HepG2 (cell line): ENCODE data around the gene COL9A3. TPM values are rescaled to one million over a fixed set of nuclear protein-coding genes. Genes with fewer than 3 reads are reported as not detected.
A peak's percentile ranks its signal among the peaks of the same experiment; 100 is the strongest.

Experiments used
- ATAC-seq: fragments of 200-7000 bp; cut with Tn5 transposase; 3 replicates; pipeline ENCODE4 v1.9.1; 2020; ENCODE audit warnings: mild to moderate bottlenecking, moderate library complexity
- BruUV-seq: library from RNA; stranded (reverse); fragments of 400-500 nt; replicated peaks from 2 replicates; lab custom pipeline; 2021; lab: Mats Ljungman, UMichigan
- CTCF ChIA-PET: fragments of 300-600 bp; formaldehyde crosslinking; extraction: SDS; loops from one replicate; lab custom pipeline; 2021; ENCODE audit warnings: low total read pairs, inconsistent platforms, low intra/inter-chr PET ratio; lab: Yijun Ruan, JAX
- POLR2A ChIA-PET: fragments of 350-600 bp; sonication (Branson Sonifier 250); formaldehyde crosslinking; loops from one replicate; lab custom pipeline; 2020; ENCODE audit warnings: antibody characterized with exemption, inconsistent platforms; lab: Yijun Ruan, JAX
- DNase-seq: peaks from one replicate; pipeline ENCODE4 v3.0.0-alpha.2; 2015; ENCODE audit warnings: low spot score
- FAIRE-seq: peaks from 3 replicates; lab custom pipeline; 2011; peaks lifted over from hg19 to GRCh38; lab: Jason Lieb, UNC
- H2AFZ ChIP-seq: one replicate; pipeline ENCODE4 v1.6.1; 2011; ENCODE audit warnings: low read length, inconsistent platforms
- H3K27ac ChIP-seq: fragments of 300-600 bp; 3 replicates; pipeline ENCODE4 v1.8.0; 2011; ENCODE audit warnings: mixed run types, mild to moderate bottlenecking, mixed read lengths, low read length, inconsistent platforms; ENCODE audit not compliant: insufficient read depth; ENCODE audit errors: extremely low read length
- H3K27me3 ChIP-seq, 2 experiments: fragments of 200-600 bp in 1 of 2; 2 replicates in 1 of 2; 3 replicates in 1 of 2; pipeline versions ENCODE4 v1.6.0 to v1.8.0; 2011; ENCODE audit warnings: low read length in 2 of 2, mild to moderate bottlenecking in 2 of 2, moderate library complexity in 2 of 2, inconsistent platforms in 1 of 2; ENCODE audit not compliant: insufficient read depth in 2 of 2, control insufficient read depth in 1 of 2
- H3K36me3 ChIP-seq, 2 experiments: fragments of 200-600 bp in 1 of 2; replicated peaks in 1 of 2; 2 replicates in 1 of 2; 3 replicates in 1 of 2; pipeline versions ENCODE4 v1.5.1 to v1.8.0; 2011; ENCODE audit warnings: low read length in 2 of 2, inconsistent platforms in 1 of 2; ENCODE audit not compliant: insufficient read depth in 2 of 2, control insufficient read depth in 1 of 2
- H3K4me1 ChIP-seq: 2 replicates; pipeline ENCODE4 v1.5.1; 2012; ENCODE audit warnings: low read length, inconsistent platforms; ENCODE audit not compliant: insufficient read depth
- H3K4me2 ChIP-seq: 2 replicates; pipeline ENCODE4 v1.6.0; 2011; ENCODE audit warnings: low read depth, low read length, inconsistent platforms
- H3K4me3 ChIP-seq, 3 experiments: fragments of 200-600 bp in 1 of 3; sonication (generic), shearing (Covaris generic) in 1 of 3; replicated peaks in 1 of 3; 2 replicates each; pipeline ENCODE4 v1.5.1; 2011 to 2016; ENCODE audit warnings: low read length in 3 of 3, inconsistent platforms in 2 of 3, low read depth in 2 of 3, mild to moderate bottlenecking in 2 of 3, control low read depth in 1 of 3, mixed read lengths in 1 of 3; ENCODE audit not compliant: insufficient read depth in 1 of 3
- H3K79me2 ChIP-seq: one replicate; pipeline ENCODE4 v1.6.1; 2011; ENCODE audit warnings: low read length, inconsistent platforms; ENCODE audit not compliant: insufficient read depth
- H3K9ac ChIP-seq: 2 replicates; pipeline ENCODE4 v1.6.0; 2011; ENCODE audit warnings: mild to moderate bottlenecking, low read depth, low read length, inconsistent platforms; ENCODE audit not compliant: insufficient read depth
- H3K9me3 ChIP-seq: 2 replicates; pipeline ENCODE4 v1.5.1; 2012; ENCODE audit warnings: mild to moderate bottlenecking, low read length
- H4K20me1 ChIP-seq: 2 replicates; pipeline ENCODE4 v1.6.0; 2011; ENCODE audit warnings: inconsistent platforms, mild to moderate bottlenecking, low read length, moderate library complexity; ENCODE audit not compliant: insufficient read depth
- CEBPB ChIP-seq: IDR thresholded peaks from 2 replicates; pipeline ENCODE4 v1.6.1; 2011; ENCODE audit warnings: low read depth, low read length, improper control_type of control experiment, borderline replicate concordance
- HES4 ChIP-seq: sonication (generic); formaldehyde crosslinking; IDR thresholded peaks from 2 replicates; pipeline ENCODE4 v1.9.0; 2021; ENCODE audit warnings: mild to moderate bottlenecking, missing genetic modification reagents, borderline replicate concordance
- HNRNPUL1 ChIP-seq: fragments of 200-400 bp; formaldehyde crosslinking; IDR thresholded peaks from 2 replicates; pipeline ENCODE4 v1.6.1; 2017; ENCODE audit warnings: low read depth, mild to moderate bottlenecking, low read length, moderate library complexity
- ISL2 ChIP-seq: sonication (generic); formaldehyde crosslinking; IDR thresholded peaks from 2 replicates; pipeline ENCODE4 v1.5.0; 2020; ENCODE audit warnings: missing genetic modification reagents
- JARID2 ChIP-seq: sonication (generic); formaldehyde crosslinking; IDR thresholded peaks from 2 replicates; pipeline ENCODE4 v1.8.1; 2023; ENCODE audit warnings: missing genetic modification reagents, inconsistent platforms; ENCODE audit not compliant: insufficient replicate concordance
- PHF20 ChIP-seq: sonication (generic); formaldehyde crosslinking; IDR thresholded peaks from 2 replicates; pipeline ENCODE4 v1.5.0; 2020; ENCODE audit warnings: mild to moderate bottlenecking, missing genetic modification reagents
- RARA ChIP-seq: IDR thresholded peaks from 2 replicates; pipeline ENCODE4 v1.6.1; 2016; ENCODE audit warnings: missing genetic modification reagents, missing compliant biosample characterization
- RBM39 ChIP-seq: fragments of 200-400 bp; formaldehyde crosslinking; IDR thresholded peaks from one replicate; pipeline ENCODE4 v1.6.1; 2018; ENCODE audit warnings: antibody characterized with exemption, mild to moderate bottlenecking, low read depth, low read length; ENCODE audit not compliant: poor library complexity, severe bottlenecking
- SCMH1 ChIP-seq: sonication (generic); formaldehyde crosslinking; IDR thresholded peaks from 2 replicates; pipeline ENCODE4 v1.9.0; 2021; ENCODE audit warnings: missing genetic modification reagents, mild to moderate bottlenecking, borderline replicate concordance
- TCF12 ChIP-seq, 2 experiments: fragments of 450-650 bp in 1 of 2; sonication (generic) in 1 of 2; formaldehyde crosslinking in 1 of 2; IDR thresholded peaks; 2 replicates each; pipeline versions ENCODE4 v1.6.1 to v1.8.0; 2017 to 2022; ENCODE audit warnings: antibody characterized with exemption in 1 of 2, mild to moderate bottlenecking in 1 of 2, missing genetic modification reagents in 1 of 2, moderate library complexity in 1 of 2
- ZNF138 ChIP-seq: sonication (generic); formaldehyde crosslinking; IDR thresholded peaks from 2 replicates; pipeline ENCODE4 v1.5.0; 2020; ENCODE audit warnings: mild to moderate bottlenecking, low read depth, missing genetic modification reagents
- ZNF430 ChIP-seq: sonication (generic); formaldehyde crosslinking; IDR thresholded peaks from 2 replicates; pipeline ENCODE4 v1.9.0; 2021; ENCODE audit warnings: mild to moderate bottlenecking, missing genetic modification reagents
- ZNF761 ChIP-seq: sonication (generic); formaldehyde crosslinking; conservative IDR thresholded peaks from 2 replicates; pipeline ENCODE4 v1.4.0; 2020; ENCODE audit warnings: mild to moderate bottlenecking, missing genetic modification reagents
- WGBS: methylation state at CpG from one replicate; pipeline ENCODE4 v1.1.6; 2017; ENCODE audit warnings: low lambda C conversion rate; 5-methylcytosine and 5-hydroxymethylcytosine counted together
- in situ Hi-C: cut with HindIII; loops from 2 replicates; pipeline ENCODE4 v1.10.0; 2017; ENCODE audit warnings: low pct_unique_long_range_greater_than_20kb; ENCODE audit not compliant: extremely low pct_ligation_motif_present
- intact Hi-C: fragments of 100-400 bp; cut with micrococcal nuclease; formaldehyde crosslinking; loops from one replicate; pipeline ENCODE4 v1.10.0; 2022; ENCODE audit not compliant: unreplicated experiment
- polyA plus RNA-seq, 8 experiments: library from polyadenylated mRNA; depleted of rRNA in 3 of 8; stranded (reverse) in 7 of 8; unstranded in 1 of 8; fragments of >200 nt; fragmentation: Illumina TruSeq in 4 of 8; extraction: Trizol in 4 of 8; gene quantifications; 2 replicates each; pipeline versions ENCODE4 v1.2.1 to v1.2.3, GENCODE V29; 2011 to 2016; ENCODE audit warnings: low read depth in 4 of 8, missing spikeins in 1 of 8, mixed read lengths in 1 of 8; ENCODE audit not compliant: insufficient read depth in 1 of 8
- total RNA-seq, 5 experiments: library from RNA; depleted of rRNA; stranded (reverse); fragments of >200 nt; fragmentation: Illumina TruSeq; extraction: Trizol; gene quantifications; 2 replicates each; pipeline ENCODE4 v1.2.3, GENCODE V29; 2016; ENCODE audit warnings: low read depth in 1 of 5
- TF ChIP-seq, protein P1 (sequence below): sonication (generic); formaldehyde crosslinking; IDR thresholded peaks from 2 replicates; pipeline ENCODE4 v1.4.0; 2020; ENCODE audit warnings: missing genetic modification reagents
- TF ChIP-seq, protein P2 (sequence below): sonication (generic); formaldehyde crosslinking; IDR thresholded peaks from 2 replicates; pipeline ENCODE4 v1.8.0; 2023; ENCODE audit warnings: mild to moderate bottlenecking, missing genetic modification reagents
- TF ChIP-seq, protein P3 (sequence below): sonication (generic); formaldehyde crosslinking; IDR thresholded peaks from 2 replicates; pipeline ENCODE4 v1.9.0; 2021; ENCODE audit warnings: missing genetic modification reagents, mild to moderate bottlenecking, borderline replicate concordance
- TF ChIP-seq, protein P4 (sequence below): sonication (generic); formaldehyde crosslinking; IDR thresholded peaks from 2 replicates; pipeline ENCODE4 v1.5.0; 2020; ENCODE audit warnings: mild to moderate bottlenecking, low read depth, missing genetic modification reagents, borderline replicate concordance

Gene COL9A3
- total and polyA plus RNA-seq, 2 of the 13 experiments (the other 11 are each of a cell fraction or from before 2014, with no cell fraction given): 155 to 204 TPM

DNA sequence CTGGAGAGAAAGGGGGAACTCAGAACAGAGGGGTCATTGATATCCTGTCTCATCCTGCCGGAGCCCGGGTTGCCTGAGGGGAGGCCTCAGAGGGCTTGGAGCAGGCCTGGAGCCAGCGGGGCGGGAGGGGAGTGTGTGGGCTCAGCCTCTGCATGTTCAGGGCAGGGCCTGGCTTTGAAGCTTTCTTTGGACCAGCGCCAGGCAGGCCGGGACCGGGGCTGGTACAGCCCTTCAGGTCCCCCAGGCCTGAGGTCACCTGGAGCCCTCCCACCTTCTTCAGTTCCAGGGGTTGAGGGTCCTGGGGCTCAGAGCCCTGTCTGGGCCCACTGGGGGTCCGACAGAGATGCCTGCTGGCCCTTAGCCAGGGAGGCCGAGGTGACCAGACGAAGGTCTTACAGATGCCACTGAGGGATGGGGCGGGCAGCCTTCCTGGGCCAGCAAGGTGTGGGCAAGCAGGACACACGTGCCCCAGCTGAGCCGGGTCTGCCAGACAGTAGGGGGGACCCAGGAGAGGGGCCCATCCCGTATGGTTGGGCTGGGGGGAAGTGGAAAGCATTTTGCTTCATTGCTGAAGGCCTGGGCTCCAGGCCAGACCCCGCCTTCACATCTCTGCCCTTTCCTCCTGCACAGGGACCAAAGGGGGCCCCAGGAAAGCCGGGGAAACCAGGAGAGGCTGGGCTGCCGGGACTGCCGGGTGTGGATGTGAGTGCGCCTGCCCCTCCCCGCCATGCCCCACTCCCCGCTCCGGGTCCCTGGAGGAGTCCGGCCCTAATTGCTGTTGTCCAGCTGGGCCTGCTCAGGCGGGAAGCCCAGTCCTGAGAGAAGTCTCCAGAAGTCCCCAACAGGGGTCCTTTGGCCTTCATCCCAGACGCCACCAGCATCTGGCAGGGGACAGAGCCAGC lies 2.0 kb downstream of the COL9A3 start:
- Histone ChIP-seq H3K27ac (peak overlapping the region; percentile 74), H2AFZ (no peak overlapping the region), H3K79me2 (peaks cover 6% of the 10 kb centered on the region), H3K4me3 (peak overlapping the region; percentile 51 to 77 (median 68)), H4K20me1 (peaks cover 4% of the 10 kb centered on the region; the same call in 1 of the 2 replicates), H3K27me3 (no peaks in the 10 kb centered on the region), H3K9me3 (no peaks in the 10 kb centered on the region), H3K4me2 (peak overlapping the region; percentile 81), H3K4me1 (peaks cover 84% of the 10 kb centered on the region), H3K36me3 (0 out of 5 replicates have a peak, but pooled peaks cover 0 to 1% of the 10 kb centered on the region in 2 experiments), H3K9ac (peak overlapping the region; percentile 72)
- BruUV-seq: no TSS peak
- in situ Hi-C loops (no loop called here), intact Hi-C loops (loop anchor here (1.0 kb wide), 1 partner anchor 13 kb away; no protein-coding TSS in a partner anchor)
- ChIA-PET CTCF (no interaction called here), POLR2A (interaction anchor here (0.7 to 6.8 kb wide), 11 partner anchors 11 to 450 kb away, joined by 3 to 64 read pairs (median 7); partner anchors contain the start of genes MRGBP and TCFL5)
- DNase-seq: peak; percentile 96
- peak; percentile 95 for FAIRE-seq
- 12% methylated on average over 16 of the region's 25 CpGs for WGBS
- peak; percentile 68 for ATAC-seq
- TF ChIP-seq, protein P1, sequence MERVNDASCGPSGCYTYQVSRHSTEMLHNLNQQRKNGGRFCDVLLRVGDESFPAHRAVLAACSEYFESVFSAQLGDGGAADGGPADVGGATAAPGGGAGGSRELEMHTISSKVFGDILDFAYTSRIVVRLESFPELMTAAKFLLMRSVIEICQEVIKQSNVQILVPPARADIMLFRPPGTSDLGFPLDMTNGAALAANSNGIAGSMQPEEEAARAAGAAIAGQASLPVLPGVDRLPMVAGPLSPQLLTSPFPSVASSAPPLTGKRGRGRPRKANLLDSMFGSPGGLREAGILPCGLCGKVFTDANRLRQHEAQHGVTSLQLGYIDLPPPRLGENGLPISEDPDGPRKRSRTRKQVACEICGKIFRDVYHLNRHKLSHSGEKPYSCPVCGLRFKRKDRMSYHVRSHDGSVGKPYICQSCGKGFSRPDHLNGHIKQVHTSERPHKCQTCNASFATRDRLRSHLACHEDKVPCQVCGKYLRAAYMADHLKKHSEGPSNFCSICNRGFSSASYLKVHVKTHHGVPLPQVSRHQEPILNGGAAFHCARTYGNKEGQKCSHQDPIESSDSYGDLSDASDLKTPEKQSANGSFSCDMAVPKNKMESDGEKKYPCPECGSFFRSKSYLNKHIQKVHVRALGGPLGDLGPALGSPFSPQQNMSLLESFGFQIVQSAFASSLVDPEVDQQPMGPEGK (CRISPR knock-in tag): peak; percentile 86
- TF ChIP-seq ZNF761 (no peak), RARA (CRISPR knock-in tag) (peak; percentile 42; the same call in 1 of the 2 replicates), TCF12 (IDR thresholded peaks at IDR 0.05) (no peak), TCF12 (CRISPR knock-in tag; IDR thresholded peaks at IDR 0.05) (no peak), SCMH1 (CRISPR knock-in tag) (no peak), ZNF430 (CRISPR knock-in tag) (peak; percentile 65; the same call in 1 of the 2 replicates), ZNF138 (0 out of 2 replicates have a peak, but pooled peaks have one; percentile 58), CEBPB (no peak), PHF20 (CRISPR knock-in tag) (no peak), HNRNPUL1 (no peak), ISL2 (CRISPR knock-in tag) (no peak; the same call in 1 of the 2 replicates), RBM39 (no peak), JARID2 (CRISPR knock-in tag) (peak; percentile 67), HES4 (no peak)
- TF ChIP-seq, protein P2, sequence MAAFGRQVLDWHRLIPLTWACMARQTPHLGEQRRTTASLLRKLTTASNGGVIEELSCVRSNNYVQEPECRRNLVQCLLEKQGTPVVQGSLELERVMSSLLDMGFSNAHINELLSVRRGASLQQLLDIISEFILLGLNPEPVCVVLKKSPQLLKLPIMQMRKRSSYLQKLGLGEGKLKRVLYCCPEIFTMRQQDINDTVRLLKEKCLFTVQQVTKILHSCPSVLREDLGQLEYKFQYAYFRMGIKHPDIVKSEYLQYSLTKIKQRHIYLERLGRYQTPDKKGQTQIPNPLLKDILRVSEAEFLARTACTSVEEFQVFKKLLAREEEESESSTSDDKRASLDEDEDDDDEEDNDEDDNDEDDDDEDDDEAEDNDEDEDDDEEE (CRISPR knock-in tag): no peak
- TF ChIP-seq, protein P3, sequence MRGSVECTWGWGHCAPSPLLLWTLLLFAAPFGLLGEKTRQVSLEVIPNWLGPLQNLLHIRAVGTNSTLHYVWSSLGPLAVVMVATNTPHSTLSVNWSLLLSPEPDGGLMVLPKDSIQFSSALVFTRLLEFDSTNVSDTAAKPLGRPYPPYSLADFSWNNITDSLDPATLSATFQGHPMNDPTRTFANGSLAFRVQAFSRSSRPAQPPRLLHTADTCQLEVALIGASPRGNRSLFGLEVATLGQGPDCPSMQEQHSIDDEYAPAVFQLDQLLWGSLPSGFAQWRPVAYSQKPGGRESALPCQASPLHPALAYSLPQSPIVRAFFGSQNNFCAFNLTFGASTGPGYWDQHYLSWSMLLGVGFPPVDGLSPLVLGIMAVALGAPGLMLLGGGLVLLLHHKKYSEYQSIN (CRISPR knock-in tag): no peak
- TF ChIP-seq, protein P4, sequence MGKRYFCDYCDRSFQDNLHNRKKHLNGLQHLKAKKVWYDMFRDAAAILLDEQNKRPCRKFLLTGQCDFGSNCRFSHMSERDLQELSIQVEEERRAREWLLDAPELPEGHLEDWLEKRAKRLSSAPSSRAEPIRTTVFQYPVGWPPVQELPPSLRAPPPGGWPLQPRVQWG: no peak
